ENCODE data around the gene CADPS. TPM values are rescaled to one million over a fixed set of nuclear protein-coding genes. Genes with fewer than 3 reads are reported as not detected.

CADPS gene
- polyA plus RNA-seq, 1 experiment: not detected

- Histone ChIP-seq H3K27me3 (ENCODE audit: control insufficient read depth, insufficient read depth, low read length) (peaks cover 41% of the 10 kb centered on the region), H3K36me3 (ENCODE audit: control insufficient read depth, insufficient read depth, low read length) (no peaks in the 10 kb centered on the region), H3K4me3 (ENCODE audit: low read depth, low read length) (no peak overlapping the region)
- TF ChIP-seq, protein P1, sequence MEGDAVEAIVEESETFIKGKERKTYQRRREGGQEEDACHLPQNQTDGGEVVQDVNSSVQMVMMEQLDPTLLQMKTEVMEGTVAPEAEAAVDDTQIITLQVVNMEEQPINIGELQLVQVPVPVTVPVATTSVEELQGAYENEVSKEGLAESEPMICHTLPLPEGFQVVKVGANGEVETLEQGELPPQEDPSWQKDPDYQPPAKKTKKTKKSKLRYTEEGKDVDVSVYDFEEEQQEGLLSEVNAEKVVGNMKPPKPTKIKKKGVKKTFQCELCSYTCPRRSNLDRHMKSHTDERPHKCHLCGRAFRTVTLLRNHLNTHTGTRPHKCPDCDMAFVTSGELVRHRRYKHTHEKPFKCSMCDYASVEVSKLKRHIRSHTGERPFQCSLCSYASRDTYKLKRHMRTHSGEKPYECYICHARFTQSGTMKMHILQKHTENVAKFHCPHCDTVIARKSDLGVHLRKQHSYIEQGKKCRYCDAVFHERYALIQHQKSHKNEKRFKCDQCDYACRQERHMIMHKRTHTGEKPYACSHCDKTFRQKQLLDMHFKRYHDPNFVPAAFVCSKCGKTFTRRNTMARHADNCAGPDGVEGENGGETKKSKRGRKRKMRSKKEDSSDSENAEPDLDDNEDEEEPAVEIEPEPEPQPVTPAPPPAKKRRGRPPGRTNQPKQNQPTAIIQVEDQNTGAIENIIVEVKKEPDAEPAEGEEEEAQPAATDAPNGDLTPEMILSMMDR (IDR thresholded peaks at IDR 0.05; ENCODE audit: insufficient read depth, low read depth, low read length): no peak
- CTCF ChIA-PET: no interaction called here
- DNase-seq (ENCODE audit: low read depth): no peak
- POLR2A ChIA-PET: no interaction called here
These were observed 495.9 kb downstream of the CADPS start for GRCh38 chr3:62379321-62379798.

DNA sequence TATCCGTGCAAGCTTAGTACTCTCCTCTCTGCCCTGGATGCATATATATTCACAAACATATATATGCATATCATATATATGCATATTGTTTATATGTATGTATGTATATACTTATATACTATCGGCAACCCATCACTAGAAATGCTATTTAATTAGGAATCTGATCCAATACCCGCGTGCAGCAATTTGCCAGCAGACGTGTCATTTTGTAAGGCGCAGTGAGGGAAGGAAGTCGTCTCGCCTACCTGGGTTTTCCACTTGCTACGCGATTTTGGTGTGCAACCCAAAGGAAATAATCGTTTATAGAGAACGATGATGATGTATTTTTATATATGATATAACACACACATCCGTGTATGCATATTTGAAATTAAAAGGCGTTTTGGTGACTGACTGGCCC is 496.3 kb downstream of the CADPS start:
- H3K27me3 ChIP-seq (ENCODE audit: control insufficient read depth, insufficient read depth, low read length): peaks cover 45% of the 10 kb centered on the region
- ChIA-PET CTCF (no interaction called here), POLR2A (no interaction called here)
- H3K4me3 ChIP-seq (ENCODE audit: low read depth, low read length): no peak overlapping the region
- TF ChIP-seq, protein P1 (IDR thresholded peaks at IDR 0.05; ENCODE audit: insufficient read depth, low read depth, low read length): no peak
- no peak for DNase-seq (ENCODE audit: low read depth)
- no peaks in the 10 kb centered on the region for H3K36me3 ChIP-seq (ENCODE audit: control insufficient read depth, insufficient read depth, low read length)

GRCh38 chr3:62378311-62378789 is 496.9 kb downstream of the CADPS start:
- H3K36me3 ChIP-seq (ENCODE audit: control insufficient read depth, insufficient read depth, low read length): no peaks in the 10 kb centered on the region
- POLR2A ChIA-PET: no interaction called here
- H3K27me3 ChIP-seq (ENCODE audit: control insufficient read depth, insufficient read depth, low read length): peaks cover 47% of the 10 kb centered on the region
- CTCF ChIA-PET: no interaction called here
- no peak overlapping the region for H3K4me3 ChIP-seq (ENCODE audit: low read depth, low read length)
- TF ChIP-seq, protein P1 (IDR thresholded peaks at IDR 0.05; ENCODE audit: insufficient read depth, low read depth, low read length): no peak
- no peak for DNase-seq (ENCODE audit: low read depth)

- TF ChIP-seq, protein P1 (IDR thresholded peaks at IDR 0.05; ENCODE audit: insufficient read depth, low read depth, low read length): no peak
- ChIA-PET POLR2A (no interaction called here), CTCF (no interaction called here)
- DNase-seq (ENCODE audit: low read depth): no peak
- Histone ChIP-seq H3K36me3 (ENCODE audit: control insufficient read depth, insufficient read depth, low read length) (no peaks in the 10 kb centered on the region), H3K4me3 (ENCODE audit: low read depth, low read length) (no peak overlapping the region), H3K27me3 (ENCODE audit: control insufficient read depth, insufficient read depth, low read length) (peaks cover 54% of the 10 kb centered on the region)
These were observed 498.0 kb downstream of the CADPS start for GRCh38 chr3:62376906-62377877.

GRCh38 chr3:62376454-62376720 is 498.8 kb downstream of the CADPS start:
- TF ChIP-seq, protein P1 (IDR thresholded peaks at IDR 0.05; ENCODE audit: insufficient read depth, low read depth, low read length): no peak
- no peak for DNase-seq (ENCODE audit: low read depth)
- CTCF ChIA-PET: no interaction called here
- Histone ChIP-seq H3K4me3 (ENCODE audit: low read depth, low read length) (no peak overlapping the region), H3K36me3 (ENCODE audit: control insufficient read depth, insufficient read depth, low read length) (no peaks in the 10 kb centered on the region), H3K27me3 (ENCODE audit: control insufficient read depth, insufficient read depth, low read length) (peaks cover 58% of the 10 kb centered on the region)
- POLR2A ChIA-PET: no interaction called here
